Measurements from ENCODE around the gene TNRC6A. TPM values are rescaled to one million over a fixed set of nuclear protein-coding genes. Genes with fewer than 3 reads are reported as not detected.

TNRC6A gene
- total and polyA plus RNA-seq, 2 of the 13 experiments (the other 11 are each of a cell fraction or from before 2014, with no cell fraction given): 30.9 to 43.6 TPM

DNA sequence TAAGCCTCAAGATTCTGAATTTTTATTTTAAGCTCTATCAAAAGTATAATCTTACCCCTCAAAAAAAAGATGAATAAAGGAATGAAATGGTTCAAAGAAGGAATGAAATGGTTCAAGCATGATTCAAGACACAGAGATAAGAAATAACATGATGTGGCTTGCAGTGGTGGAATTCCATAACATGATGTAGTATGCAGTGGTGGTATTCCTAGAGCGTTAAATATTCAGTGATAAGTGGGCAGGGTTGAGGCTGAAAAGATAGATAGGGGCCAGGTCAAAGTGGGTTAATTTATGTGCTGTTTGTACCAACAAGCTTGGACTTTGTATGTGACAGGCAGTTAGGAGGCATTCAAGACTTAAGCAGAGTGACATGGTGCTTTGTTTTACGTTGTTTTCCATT lies 29.6 kb downstream of the TNRC6A start (continued):
- TF ChIP-seq AGO2 (optimal IDR thresholded peaks at IDR 0.05; ENCODE audit: low read depth, low read length): no peak
- TF ChIP-seq GATA4 (IDR thresholded peaks at IDR 0.05; ENCODE audit: borderline replicate concordance, low read depth): no peak
- TF ChIP-seq EED (CRISPR knock-in tag; IDR thresholded peaks at IDR 0.05): no peak
- no peak for TF ChIP-seq TGIF2 (CRISPR knock-in tag; IDR thresholded peaks at IDR 0.05)
- TF ChIP-seq ZNF33B (CRISPR knock-in tag; IDR thresholded peaks at IDR 0.05): no peak
- TF ChIP-seq KAT8 (CRISPR knock-in tag; IDR thresholded peaks at IDR 0.05): no peak

DNA sequence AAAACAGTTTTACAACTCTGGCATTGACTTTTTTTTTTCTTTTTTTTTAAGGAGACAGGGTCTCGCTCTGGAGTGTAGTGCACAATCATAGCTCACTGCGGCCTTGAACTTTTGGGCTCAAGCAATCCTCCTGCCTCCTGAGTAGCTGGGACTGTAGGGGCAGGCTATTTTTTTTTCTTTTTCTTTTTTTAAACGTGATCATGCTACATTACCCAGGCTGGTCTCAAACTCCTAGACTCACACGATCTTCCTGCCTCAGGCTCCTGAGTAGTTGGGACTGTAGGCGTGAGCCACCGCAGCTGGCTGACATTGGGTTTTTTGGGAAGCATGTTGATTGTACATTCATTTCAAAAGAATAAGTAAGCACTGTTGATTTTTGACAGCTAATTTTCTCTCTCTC lies 32.1 kb downstream of the TNRC6A start:
- in situ Hi-C loops (cut with HindIII; ENCODE audit: extremely low pct_ligation_motif_present, low pct_unique_long_range_greater_than_20kb) (no loop called here), intact Hi-C loops (cut with micrococcal nuclease; ENCODE audit: unreplicated experiment) (no loop called here)
- ATAC-seq: no peak
- no peak for FAIRE-seq
- Histone ChIP-seq H2AFZ (ENCODE audit: low read length) (no peak overlapping the region), H3K79me2 (ENCODE audit: insufficient read depth, low read length) (peaks cover 61% of the 10 kb centered on the region), H3K27ac (ENCODE audit: extremely low read length, insufficient read depth, low read length) (no peak overlapping the region), H3K4me3 (replicated peaks in 1 of 3; ENCODE audit: insufficient read depth in 1 of 3, low read depth in 2 of 3, low read length in 3 of 3) (no peak overlapping the region), H3K36me3 (replicated peaks in 1 of 2; ENCODE audit: control insufficient read depth in 1 of 2, insufficient read depth in 2 of 2, low read length in 2 of 2) (peaks cover 17 to 58% of the 10 kb centered on the region in 2 experiments), H3K4me1 (ENCODE audit: insufficient read depth, low read length) (peaks cover 16% of the 10 kb centered on the region), H3K9ac (ENCODE audit: insufficient read depth, low read depth, low read length) (no peak overlapping the region), H3K9me3 (ENCODE audit: low read length) (no peaks in the 10 kb centered on the region), H3K4me2 (ENCODE audit: low read depth, low read length) (no peak overlapping the region), H4K20me1 (ENCODE audit: insufficient read depth, low read length) (peaks cover 20% of the 10 kb centered on the region; the same call in 1 of the 2 replicates), H3K27me3 (ENCODE audit: control insufficient read depth in 1 of 2, insufficient read depth in 2 of 2, low read length in 2 of 2) (no peaks in the 10 kb centered on the region)
- no TSS peak for BruUV-seq (replicated peaks)
- ChIA-PET CTCF (ENCODE audit: low intra/inter-chr PET ratio, low total read pairs) (no interaction called here), POLR2A (interaction anchor here (1.1 kb wide), 1 partner anchor 31 kb away, joined by 3 read pairs; the partner anchor contains the start of gene TNRC6A)
- TF ChIP-seq, protein P1, sequence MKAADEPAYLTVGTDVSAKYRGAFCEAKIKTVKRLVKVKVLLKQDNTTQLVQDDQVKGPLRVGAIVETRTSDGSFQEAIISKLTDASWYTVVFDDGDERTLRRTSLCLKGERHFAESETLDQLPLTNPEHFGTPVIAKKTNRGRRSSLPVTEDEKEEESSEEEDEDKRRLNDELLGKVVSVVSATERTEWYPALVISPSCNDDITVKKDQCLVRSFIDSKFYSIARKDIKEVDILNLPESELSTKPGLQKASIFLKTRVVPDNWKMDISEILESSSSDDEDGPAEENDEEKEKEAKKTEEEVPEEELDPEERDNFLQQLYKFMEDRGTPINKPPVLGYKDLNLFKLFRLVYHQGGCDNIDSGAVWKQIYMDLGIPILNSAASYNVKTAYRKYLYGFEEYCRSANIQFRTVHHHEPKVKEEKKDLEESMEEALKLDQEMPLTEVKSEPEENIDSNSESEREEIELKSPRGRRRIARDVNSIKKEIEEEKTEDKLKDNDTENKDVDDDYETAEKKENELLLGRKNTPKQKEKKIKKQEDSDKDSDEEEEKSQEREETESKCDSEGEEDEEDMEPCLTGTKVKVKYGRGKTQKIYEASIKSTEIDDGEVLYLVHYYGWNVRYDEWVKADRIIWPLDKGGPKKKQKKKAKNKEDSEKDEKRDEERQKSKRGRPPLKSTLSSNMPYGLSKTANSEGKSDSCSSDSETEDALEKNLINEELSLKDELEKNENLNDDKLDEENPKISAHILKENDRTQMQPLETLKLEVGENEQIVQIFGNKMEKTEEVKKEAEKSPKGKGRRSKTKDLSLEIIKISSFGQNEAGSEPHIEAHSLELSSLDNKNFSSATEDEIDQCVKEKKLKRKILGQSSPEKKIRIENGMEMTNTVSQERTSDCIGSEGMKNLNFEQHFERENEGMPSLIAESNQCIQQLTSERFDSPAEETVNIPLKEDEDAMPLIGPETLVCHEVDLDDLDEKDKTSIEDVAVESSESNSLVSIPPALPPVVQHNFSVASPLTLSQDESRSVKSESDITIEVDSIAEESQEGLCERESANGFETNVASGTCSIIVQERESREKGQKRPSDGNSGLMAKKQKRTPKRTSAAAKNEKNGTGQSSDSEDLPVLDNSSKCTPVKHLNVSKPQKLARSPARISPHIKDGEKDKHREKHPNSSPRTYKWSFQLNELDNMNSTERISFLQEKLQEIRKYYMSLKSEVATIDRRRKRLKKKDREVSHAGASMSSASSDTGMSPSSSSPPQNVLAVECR (CRISPR knock-in tag; IDR thresholded peaks at IDR 0.05; ENCODE audit: borderline replicate concordance): no peak
- TF ChIP-seq ZNF180 (CRISPR knock-in tag; IDR thresholded peaks at IDR 0.05; ENCODE audit: borderline replicate concordance, low read depth): no peak
- no peak for TF ChIP-seq PHF8 (CRISPR knock-in tag; IDR thresholded peaks at IDR 0.05)
- no peak for TF ChIP-seq TBX2 (CRISPR knock-in tag; IDR thresholded peaks at IDR 0.05; ENCODE audit: borderline replicate concordance)
- TF ChIP-seq ZNF782 (CRISPR knock-in tag; IDR thresholded peaks at IDR 0.05; ENCODE audit: borderline replicate concordance): no peak
- no peak for TF ChIP-seq SMARCE1 (IDR thresholded peaks at IDR 0.05; ENCODE audit: borderline replicate concordance)
- no peak for TF ChIP-seq SMAD3 (CRISPR knock-in tag; IDR thresholded peaks at IDR 0.05)
- no peak for TF ChIP-seq FIP1L1 (IDR thresholded peaks at IDR 0.05; ENCODE audit: borderline replicate concordance, insufficient read depth, low read depth, low read length)
- no peak for TF ChIP-seq ZNF878 (CRISPR knock-in tag; IDR thresholded peaks at IDR 0.05)
- no peak for TF ChIP-seq KAT2B (IDR thresholded peaks at IDR 0.05; ENCODE audit: borderline replicate concordance, low read depth, low read length)
- TF ChIP-seq, protein P2, sequence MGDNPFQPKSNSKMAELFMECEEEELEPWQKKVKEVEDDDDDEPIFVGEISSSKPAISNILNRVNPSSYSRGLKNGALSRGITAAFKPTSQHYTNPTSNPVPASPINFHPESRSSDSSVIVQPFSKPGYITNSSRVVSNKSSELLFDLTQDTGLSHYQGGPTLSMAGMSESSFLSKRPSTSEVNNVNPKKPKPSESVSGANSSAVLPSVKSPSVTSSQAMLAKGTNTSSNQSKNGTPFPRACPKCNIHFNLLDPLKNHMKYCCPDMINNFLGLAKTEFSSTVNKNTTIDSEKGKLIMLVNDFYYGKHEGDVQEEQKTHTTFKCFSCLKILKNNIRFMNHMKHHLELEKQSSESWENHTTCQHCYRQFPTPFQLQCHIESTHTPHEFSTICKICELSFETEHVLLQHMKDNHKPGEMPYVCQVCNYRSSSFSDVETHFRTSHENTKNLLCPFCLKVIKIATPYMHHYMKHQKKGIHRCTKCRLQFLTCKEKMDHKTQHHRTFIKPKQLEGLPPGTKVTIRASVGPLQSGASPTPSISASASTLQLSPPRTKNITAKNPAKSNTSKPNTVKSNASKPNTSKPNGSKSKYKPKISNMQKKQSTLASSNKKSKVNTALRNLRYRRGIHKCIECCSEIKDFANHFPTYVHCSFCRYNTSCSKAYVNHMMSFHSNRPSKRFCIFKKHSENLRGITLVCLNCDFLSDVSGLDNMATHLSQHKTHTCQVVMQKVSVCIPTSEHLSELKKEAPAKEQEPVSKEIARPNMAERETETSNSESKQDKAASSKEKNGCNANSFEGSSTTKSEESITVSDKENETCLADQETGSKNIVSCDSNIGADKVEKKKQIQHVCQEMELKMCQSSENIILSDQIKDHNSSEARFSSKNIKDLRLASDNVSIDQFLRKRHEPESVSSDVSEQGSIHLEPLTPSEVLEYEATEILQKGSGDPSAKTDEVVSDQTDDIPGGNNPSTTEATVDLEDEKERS (CRISPR knock-in tag; IDR thresholded peaks at IDR 0.05): no peak
- no peak for DNase-seq (ENCODE audit: low spot score)
- 83% methylated on average over 6 of the region's 6 CpGs for WGBS (ENCODE audit: low lambda C conversion rate)
